GM19468 (cell line): Measurements from ENCODE around the gene PCSK5.

Experiments used
- ATAC-seq: cut with Tn5 transposase; IDR thresholded peaks from one replicate; pipeline ENCODE4 v1.9.1; 2021; ENCODE audit warnings: mild to moderate bottlenecking, moderate library complexity, moderate number of reproducible peaks; ENCODE audit not compliant: unreplicated experiment; ENCODE audit errors: extremely low read depth

PCSK5 gene

DNA sequence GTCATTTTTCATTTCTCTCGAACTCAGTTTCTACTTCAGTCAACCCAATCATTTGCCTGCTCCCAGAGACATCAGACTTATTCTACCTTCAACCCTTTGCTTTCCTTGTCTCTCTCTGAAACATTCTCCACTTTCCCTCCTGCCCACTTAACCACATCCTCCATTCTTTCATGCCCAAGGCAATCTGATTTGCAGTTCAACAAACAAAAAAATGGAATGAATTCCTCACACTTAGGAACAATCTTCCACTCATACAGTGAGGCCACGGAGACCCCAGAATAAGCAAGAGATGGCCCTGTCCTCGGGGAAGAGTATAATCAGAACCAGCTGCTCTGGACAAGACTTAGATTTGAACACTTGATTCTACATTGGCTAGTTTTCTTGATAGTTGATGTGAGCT is 323.3 kb downstream of the PCSK5 start:
- no peak for ATAC-seq

DNA sequence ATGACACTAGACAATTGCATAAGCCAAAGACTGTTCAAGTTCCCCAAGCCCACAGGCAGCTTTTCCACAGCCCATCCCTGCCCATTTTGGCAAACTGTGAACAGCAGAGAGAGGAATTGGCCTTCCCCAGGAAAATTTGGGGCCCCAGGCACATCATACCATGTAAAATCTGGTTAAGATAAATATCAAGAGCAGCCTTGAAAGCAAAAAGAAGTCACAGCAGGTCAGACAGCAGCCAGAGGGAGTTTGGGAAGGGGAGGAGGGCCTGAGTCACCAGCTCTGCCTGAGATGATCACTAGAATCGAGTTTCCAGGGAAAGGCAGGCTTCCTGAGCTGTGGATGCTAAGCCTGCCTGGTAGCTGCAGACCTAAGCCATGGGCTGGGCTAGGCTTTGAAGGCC is 324.6 kb downstream of the PCSK5 start:
- no peak for ATAC-seq

DNA sequence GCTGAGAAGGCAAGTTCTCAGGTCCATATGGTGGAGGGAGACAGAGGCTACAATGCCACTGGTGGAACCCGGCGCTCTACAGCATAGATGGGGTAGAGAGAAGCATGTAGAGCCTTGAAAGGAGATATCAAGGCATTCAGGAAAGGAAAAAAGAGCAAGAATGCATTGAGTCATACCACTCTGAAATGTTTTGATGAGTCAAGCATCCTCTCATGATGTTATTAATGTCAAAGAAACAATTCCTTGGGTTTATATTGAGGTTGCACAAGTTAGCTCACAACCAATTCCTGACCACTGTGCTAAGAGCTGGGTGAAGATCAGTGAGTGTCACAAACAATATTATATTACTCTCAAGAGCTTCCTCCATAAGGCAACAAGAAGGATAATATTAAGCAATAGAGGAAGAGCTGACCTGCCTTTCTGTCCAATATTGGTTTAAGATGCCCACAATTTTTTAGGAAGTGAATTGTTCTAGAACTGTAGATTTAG is 325.7 kb downstream of the PCSK5 start:
- no peak for ATAC-seq

DNA sequence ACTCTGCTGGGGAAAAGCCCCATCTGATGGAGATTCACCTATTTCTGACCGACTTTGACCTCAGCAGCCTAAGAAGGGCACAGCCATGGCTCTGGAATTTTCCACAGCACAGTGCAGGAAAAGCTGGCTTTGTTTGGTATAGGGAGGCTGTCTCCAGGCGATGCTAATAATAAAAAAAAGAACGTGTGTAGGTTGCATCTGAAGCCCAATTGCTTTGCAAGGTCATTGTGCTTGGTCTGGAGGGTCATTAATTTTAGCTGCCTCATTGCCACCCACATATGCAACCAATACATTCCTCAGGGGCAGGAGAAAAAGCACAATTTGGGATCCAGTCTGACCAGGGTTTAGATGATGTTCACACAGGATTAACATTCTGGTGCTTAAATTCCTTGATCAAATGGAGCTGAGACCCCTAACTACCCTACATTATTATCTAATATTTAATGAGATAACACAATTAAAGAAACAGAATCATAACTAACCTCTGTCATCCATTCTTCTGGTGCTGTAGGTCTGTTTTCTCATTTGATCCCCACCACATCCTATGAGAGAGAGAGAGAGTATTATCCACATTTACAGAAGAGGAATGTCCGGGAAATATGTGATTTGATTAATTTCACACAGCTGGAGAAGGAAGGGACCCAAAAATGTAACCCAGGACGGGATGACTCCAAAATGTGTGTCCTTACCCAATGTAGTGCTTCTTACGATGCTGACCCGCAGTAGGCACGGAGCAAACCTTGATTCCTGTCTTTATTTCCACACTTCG is 327.8 kb downstream of the PCSK5 start:
- no peak for ATAC-seq

DNA sequence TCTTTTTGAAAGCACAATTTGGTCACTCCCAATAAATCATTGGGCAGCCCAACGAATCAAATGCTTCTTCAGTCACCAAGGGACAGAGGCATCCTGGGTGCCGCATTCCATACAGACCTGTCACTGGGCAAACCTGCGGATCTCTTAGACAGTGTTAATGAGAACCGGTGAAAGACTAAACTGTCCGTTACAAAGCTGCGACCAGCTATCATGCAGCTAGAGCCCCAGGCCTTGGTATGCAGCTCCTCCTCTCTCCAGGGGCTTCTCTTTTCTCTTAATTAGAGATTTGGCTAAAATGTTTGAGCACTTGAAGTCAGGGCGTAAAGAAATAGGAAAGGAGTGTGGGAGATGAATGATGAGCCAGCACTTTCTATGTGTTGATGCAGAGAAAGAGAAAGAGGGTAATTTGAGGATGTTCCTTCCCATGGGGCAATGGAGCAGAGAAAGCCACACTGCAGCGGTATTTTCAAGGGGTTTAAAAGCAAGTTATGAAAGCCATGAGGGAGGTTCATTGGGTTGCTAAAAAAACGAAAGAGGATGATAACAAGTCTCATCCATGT is 328.5 kb downstream of the PCSK5 start:
- ATAC-seq: no peak

DNA sequence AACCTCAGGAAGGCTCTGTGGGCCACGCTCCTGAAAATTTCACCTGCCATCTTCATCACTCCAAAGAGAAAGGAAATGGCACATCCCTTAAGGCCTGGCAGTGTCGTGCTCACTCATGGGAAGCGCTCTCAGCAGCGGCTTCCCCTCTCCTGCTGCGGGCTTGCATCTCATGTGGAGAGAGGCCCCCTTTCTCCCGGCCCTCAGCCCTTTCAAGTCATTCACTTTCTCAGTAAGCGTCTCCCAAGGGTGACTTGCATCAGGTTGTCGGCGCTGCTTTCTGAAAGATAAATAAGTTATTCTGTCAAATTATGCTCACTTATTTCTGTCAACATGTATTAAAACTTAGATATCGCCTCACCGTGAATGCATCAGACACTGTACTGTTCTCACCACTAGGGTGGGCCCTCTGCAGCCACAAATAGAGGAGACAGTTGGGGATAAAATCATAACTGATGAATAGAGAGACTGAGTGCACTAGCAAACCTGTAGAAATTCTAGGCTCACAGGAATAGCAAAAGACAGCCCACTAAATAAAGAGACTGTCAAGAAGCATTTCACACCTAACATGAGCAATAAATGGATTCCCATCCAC is 329.2 kb downstream of the PCSK5 start:
- ATAC-seq: no peak

DNA sequence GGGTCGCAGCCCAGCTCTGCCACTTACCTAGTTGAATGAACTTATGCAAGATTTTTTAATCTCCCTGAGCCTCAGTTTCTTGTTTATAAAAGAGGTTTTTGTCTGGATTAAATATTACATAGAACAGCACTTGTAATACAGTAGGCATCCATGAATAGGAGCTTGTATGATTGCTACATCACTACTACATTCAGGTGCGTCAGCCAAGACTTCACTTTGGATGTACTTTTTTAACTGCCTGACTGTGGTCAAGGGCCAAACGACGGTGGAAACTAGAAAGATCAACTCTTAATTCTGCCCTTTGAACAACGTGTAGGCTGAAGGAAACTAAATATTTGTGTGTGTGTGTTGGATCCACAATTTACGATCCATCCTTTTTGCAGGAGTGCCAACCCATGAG is 330.9 kb downstream of the PCSK5 start:
- no peak for ATAC-seq

DNA sequence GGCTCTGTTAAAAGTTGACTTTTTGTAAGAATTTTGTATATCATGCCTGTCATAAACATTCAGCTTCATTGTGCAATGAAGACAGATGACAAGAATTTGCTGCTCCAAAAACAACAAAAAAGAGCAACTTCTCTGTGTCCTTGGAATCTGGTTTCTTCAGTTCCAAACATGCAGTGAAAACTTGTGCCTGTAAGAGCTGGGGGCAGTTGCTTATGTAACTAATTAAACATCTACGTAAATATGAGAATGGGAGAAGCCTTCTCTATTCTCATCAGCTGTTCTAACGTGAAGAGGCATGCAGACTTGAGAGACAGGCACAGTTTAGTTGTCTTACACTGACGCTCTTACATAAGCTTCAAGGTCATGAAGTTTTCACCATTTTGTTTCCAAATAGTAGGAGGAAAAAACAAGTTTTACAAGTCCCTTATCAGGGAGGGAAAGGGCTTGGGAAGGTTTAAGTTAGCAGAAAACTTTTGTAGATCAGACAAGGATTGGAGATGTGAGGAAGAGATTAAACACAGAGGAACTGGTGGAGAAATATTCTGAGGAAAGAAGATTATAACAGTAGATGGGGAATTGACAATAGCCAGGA is 333.4 kb downstream of the PCSK5 start:
- ATAC-seq: no peak

DNA sequence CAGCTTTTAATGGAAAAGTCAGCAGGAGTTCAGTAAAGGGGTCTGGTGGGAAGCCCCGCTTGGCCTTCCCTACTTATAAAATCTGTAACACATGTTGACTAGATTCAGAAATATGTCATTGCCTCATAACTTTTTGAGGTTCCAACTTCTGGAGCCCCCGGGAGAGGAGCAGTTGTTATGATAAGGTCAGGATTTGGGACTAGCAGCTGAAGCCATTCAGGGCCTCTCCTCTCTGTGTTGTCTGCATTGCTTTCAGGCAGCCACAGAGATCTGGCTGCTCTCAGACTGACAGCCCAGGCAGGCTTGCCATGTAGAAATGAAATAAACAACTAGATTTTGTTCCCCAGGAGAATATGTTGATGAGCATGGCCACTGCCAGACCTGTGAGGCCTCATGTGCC is 336.7 kb downstream of the PCSK5 start:
- no peak for ATAC-seq

DNA sequence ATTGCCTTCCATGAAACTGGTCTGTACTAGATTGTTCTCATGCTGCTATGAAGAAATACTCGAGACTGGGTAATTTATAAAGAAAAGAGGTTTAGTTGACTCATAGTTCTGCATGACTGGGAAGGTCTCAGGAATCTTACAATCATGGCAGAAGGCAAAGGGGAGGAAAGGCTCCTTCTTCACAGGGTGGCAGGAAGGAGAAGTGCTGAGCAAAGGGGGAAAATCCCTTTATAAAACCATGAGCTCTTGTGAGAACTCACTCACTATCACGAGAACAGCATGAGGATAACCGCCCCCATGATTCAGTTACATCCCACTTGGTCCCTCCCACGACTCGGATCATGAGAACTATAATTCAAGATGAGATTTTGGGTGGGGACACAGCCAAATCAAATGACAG is 340.5 kb downstream of the PCSK5 start:
- ATAC-seq: no peak

DNA sequence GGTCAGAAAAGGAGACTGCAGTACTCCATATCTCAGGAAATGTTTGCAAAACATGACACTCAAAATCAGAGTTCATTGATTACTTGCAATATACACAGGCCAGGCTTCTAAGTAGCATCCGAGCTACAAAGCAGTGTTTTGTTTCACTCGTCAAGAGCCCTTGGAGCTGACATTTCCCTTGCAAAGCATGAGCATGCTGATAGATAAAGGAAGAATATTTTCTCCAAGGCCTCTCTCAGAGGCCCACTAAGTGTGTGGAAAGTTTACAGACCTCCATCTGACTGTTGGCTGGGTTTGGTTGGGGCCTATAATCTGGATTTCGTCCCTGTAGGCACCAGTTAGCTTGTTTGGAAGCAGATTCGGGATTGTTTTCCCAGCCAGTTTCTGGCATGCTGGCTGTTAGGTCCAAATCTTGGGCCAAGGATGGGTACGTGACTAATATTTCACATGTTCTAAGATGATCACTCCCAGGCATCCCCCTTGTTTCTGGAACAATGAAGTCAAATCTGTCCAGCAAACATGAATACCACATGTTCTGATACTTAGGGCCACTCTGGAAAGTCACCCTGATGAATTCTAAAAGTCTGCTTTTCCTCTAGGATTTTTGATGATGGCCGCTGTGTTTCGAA is 342.5 kb downstream of the PCSK5 start:
- ATAC-seq: no peak

DNA sequence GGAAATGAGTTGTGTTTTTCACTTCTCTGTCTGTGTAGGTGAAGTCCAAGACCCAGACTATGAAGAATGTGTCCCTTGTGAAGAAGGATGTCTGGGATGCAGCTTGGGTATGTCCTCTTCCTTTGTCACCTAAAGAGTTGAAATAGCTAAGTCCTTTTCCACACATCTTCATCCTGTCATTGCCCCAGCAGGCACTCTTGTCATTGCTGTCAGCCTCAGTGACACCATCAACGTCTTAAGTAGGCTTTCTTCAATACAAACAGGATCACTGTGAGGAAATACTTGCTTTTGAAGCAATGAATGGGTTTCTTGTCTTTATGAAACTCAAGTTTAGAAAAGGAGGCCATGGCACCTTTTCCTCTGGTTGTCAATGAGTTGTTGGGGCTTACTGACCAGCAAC is 350.1 kb downstream of the PCSK5 start:
- no peak for ATAC-seq

DNA sequence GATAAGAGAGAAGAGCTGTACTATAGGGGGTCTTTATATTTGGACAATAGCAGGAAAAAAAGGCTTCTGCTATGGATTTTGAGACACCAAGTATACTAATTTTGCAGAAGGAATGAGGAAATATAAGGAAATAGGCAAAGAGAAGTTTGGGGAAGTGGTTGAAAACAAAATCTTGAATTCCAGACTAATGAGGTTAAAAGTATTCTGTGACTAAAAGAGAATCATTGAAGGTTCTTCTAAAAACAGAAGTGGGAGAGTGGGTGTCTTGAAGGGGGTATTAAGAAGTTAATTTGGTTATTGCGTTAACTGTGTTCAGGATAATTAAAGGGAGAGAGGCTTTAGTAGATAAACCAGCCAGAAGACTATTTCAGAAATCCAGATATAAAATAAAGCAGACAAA is 355.0 kb downstream of the PCSK5 start:
- no peak for ATAC-seq

DNA sequence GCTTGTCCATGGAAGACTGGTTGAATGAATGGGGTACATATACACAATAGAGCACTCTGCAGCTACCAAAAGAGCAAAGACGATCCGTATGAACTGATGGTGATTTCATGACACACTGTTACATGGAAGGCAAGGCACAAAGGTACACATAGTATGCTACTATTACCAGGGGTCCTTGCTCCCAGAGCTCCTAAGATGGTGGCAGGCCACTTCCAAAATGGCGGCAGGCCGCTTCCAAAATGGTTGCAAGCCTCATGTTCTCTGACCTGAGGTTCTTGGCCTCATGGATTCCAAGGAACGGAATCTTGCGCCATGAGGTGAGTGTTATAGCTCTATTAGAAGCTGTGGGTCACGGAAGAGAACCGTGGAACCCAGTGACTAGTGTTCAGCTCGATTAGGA is 356.2 kb downstream of the PCSK5 start:
- ATAC-seq: no peak

DNA sequence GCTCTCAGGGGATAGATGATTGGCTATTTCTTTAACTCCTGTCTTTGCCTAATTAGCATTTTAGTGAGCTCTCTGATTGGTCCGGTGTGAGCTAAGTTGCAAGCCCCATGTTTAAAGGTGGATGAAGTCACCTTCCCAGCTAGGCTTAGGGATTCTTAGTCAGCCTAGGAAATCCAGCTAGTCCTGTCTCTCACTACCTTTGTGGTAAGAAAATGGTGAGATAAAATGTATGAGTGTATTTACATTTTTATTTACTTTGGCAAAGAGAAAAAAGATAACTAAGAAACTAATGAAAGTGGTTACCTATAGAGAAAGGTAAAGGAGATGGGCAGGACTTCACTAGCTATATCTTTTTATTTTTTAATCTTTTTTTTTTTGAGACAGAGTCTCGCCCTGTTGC is 357.0 kb downstream of the PCSK5 start:
- ATAC-seq: no peak

DNA sequence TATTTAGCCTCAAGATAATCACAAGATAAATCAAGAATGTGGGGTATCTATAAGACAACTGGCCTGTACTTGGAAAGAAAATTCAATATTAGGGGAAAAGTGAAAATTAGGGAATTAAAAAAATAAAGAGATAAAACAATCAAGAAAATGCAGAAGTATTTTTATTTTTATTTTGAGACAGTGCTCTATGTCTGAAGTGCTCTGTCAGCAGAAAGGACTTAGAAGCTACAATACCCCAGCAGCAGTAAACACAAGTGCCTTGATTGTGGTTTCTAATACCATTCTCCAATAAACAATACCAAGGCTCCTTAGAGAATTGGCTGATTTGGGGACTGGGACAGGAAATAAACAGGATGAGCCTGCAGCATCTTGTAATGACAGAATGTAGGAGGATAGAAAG is 358.8 kb downstream of the PCSK5 start:
- no peak for ATAC-seq

DNA sequence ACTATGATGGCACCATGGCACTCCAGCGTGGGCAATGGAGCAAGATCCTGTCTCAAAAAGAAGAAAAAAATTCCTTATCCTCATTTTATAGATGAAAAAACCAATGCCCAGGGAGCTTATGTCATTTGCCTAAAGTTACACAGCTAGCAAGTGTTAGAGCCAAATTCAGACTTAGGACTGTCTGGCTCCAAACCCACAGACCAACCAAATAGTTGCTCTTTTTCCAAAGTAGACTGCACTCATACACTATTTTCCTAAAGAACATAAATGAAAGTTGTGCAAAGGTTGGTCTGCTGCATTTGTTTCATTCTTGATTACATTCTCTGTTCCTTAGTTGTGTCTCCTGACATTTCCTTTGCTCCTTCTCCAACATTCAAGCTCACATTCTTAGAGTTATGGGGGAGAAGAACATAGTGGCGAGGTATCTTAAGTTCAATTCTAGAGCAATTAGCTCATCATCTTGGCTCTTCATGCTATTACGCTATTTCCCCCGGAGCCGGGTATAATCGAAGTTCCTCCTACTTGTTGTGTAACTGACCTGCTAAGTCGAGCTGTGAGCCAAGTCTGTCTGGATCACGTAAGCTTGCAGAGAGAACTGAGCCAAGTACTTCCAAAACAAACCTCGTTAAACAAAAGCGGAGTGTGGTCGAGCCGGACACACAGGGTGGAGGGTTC is 365.4 kb downstream of the PCSK5 start:
- no peak for ATAC-seq

DNA sequence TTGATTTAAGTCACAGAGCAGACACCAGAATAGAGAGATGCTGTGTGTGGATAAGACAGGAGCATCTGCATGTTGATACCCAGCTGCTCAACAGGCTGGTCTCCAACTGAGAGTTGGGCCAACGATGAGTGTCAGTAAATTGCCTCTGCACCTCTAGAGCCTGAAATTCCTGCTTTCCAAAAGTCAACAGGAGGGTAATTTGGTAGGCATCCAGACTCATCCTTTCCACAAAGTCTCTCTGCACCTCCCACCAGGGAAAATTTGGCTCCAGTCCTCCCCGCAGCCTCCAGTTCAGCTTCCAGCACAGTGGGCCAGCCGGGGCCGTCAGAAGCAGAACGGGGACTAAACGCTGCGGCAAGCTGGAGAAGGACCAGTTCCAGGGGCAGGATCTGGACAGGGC is 366.8 kb downstream of the PCSK5 start:
- ATAC-seq: no peak

DNA sequence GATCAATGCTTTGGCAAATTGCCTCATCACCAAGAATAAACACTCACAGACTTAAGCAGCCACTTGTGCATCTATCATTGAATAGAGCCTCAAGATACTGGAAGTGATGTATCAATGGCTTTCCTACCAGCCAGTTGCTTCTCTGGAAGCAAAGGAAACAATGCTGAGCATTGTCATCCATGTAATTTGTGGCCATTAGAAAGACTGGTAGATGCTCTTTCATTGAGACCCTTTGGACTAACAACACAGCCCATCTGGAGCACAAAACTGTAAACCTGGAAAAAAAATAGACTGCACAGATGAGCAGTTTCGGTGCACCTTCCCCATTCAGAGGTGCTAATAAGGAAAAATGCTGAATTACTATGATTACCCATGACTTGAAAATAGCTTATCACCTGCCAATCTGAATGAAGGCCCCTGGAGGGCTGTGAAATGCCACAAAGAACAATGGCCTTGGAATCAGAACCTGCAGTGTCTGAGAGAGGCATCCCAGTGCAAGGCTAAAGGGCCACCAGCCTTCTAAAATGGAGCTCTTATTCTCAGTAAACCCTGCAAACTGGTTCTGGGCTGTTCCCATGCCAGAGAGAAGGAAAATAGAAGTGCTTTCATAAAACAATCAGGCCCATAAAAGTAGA is 376.3 kb downstream of the PCSK5 start:
- no peak for ATAC-seq

DNA sequence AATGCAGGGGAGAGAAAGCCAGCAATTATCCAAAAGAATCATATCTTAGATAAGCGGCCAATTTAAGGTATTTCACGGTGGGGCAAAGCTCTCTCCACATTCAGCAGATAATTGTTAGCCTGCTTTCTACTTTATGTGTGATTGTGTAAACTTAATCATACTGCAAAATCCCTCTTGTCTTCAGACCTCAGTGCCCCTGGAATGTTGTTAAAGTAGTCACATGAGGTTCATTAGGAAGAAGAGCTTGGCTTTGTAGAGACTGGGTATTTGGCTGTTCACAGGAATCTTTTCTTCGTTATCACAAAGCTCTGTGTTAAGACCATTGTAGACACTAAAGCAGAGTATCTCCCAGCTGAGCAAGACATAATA is 376.8 kb downstream of the PCSK5 start:
- no peak for ATAC-seq
